Prostate gland (tissue), 2 donors: ENCODE measurements around the gene TNIP3.

ENCODE experiments used
- POLR2A ChIP-seq: fragments of 450-650 bp; IDR thresholded peaks from one replicate; pipeline ENCODE4 v1.6.1; 2016; ENCODE audit warnings: antibody characterized with exemption, mild to moderate bottlenecking
- POLR2AphosphoS5 ChIP-seq: sonication (generic); formaldehyde crosslinking; IDR thresholded peaks from one replicate; pipeline ENCODE4 v1.6.1; 2017; ENCODE audit warnings: antibody characterized with exemption
- TF ChIP-seq, protein P1 (sequence below), 4 experiments: fragments of 200-600 bp in 2 of 4; fragments of 450-650 bp in 2 of 4; sonication (generic) in 2 of 4; IDR thresholded peaks; 1 replicate in 3 of 4; 2 replicates in 1 of 4; pipeline ENCODE4 v1.5.1; 2016 to 2019; ENCODE audit warnings: antibody characterized with exemption in 4 of 4, mild to moderate bottlenecking in 2 of 4, moderate library complexity in 2 of 4

DNA sequence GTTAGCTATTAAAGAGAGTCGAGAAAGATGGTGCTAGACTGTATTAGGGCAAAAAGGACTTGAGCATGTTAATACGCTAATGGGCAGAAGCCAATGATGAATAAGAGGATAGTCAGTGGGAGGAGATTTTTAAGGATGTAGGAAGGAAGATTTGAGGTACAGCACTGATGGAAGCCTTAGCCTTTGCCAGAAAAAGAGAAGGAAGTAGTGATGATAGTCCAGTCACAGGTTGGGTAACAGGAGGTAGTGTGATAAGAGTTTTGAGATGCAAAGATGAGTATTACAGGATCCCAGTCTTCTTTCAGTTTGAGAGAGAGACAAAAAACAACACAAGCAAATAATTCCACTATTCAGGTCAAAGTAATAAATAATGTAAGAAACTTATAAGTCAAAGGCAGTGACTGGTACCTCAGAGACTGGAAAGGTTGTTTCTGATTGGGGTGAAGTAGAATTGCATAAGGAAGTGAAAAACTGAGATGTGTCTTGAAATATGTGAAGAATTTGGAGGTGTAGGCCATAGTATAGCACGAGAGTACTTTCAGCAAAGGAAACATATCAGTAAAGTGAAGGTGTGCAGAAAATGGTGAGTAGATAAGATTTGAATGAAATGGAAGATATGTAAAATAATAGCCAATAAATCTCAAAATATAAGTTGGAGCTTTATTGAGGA is 69.7 kb downstream of the TNIP3 start:
- TF ChIP-seq, protein P1, sequence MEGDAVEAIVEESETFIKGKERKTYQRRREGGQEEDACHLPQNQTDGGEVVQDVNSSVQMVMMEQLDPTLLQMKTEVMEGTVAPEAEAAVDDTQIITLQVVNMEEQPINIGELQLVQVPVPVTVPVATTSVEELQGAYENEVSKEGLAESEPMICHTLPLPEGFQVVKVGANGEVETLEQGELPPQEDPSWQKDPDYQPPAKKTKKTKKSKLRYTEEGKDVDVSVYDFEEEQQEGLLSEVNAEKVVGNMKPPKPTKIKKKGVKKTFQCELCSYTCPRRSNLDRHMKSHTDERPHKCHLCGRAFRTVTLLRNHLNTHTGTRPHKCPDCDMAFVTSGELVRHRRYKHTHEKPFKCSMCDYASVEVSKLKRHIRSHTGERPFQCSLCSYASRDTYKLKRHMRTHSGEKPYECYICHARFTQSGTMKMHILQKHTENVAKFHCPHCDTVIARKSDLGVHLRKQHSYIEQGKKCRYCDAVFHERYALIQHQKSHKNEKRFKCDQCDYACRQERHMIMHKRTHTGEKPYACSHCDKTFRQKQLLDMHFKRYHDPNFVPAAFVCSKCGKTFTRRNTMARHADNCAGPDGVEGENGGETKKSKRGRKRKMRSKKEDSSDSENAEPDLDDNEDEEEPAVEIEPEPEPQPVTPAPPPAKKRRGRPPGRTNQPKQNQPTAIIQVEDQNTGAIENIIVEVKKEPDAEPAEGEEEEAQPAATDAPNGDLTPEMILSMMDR (IDR thresholded peaks at IDR 0.05) = no peak
- no peak for TF ChIP-seq POLR2A
- no peak for TF ChIP-seq POLR2AphosphoS5
